B cell (primary cell): Measurements from ENCODE around the gene CHRM1. TPM values are rescaled to one million over a fixed set of nuclear protein-coding genes. Genes with fewer than 3 reads are reported as not detected.

Experiments
- ATAC-seq: fragments of 200-7000 bp; cut with Tn5 transposase; one replicate; pipeline ENCODE4 v1.10.0; 2021; ENCODE audit warnings: low read depth, mild to moderate bottlenecking, moderate number of reproducible peaks, moderate library complexity
- CTCF ChIA-PET: fragments of 350-600 bp; sonication (Branson Sonifier 250); formaldehyde crosslinking; loops from one replicate; lab custom pipeline; 2021; ENCODE audit warnings: antibody characterized with exemption, inconsistent platforms; lab: Charles Lee
- POLR2A ChIA-PET: fragments of 350-600 bp; sonication (Branson Sonifier 250); formaldehyde crosslinking; loops from one replicate; lab custom pipeline; 2021; ENCODE audit warnings: antibody characterized with exemption; lab: Charles Lee
- DNase-seq: peaks from one replicate; pipeline ENCODE4 v3.0.0; 2013
- H2AFZ ChIP-seq: 2 replicates; pipeline ENCODE4 v1.6.1; 2012; ENCODE audit warnings: mild to moderate bottlenecking, low read depth, low read length; ENCODE audit not compliant: insufficient read depth, poor library complexity, severe bottlenecking
- H3K27ac ChIP-seq, 2 donors: 1 replicate in 1 of 2; 2 replicates in 1 of 2; pipeline ENCODE4 v1.5.1; 2012 to 2013; ENCODE audit warnings: low read length in 2 of 2, mild to moderate bottlenecking in 2 of 2, moderate library complexity in 1 of 2
- H3K27me3 ChIP-seq, 4 experiments: fragments of 200-600 bp in 1 of 4; sonication (generic) in 1 of 4; replicated peaks in 1 of 4; 1 replicate in 2 of 4; 2 replicates in 2 of 4; pipeline versions ENCODE4 v1.6.1 to v1.7.0; 2013 to 2016; ENCODE audit warnings: low read length in 3 of 4, mild to moderate bottlenecking in 2 of 4, mixed read lengths in 1 of 4, moderate library complexity in 1 of 4; ENCODE audit not compliant: insufficient read depth in 4 of 4, control insufficient read depth in 3 of 4; ENCODE audit errors: control extremely low read depth in 1 of 4
- H3K36me3 ChIP-seq, 2 experiments: replicated peaks in 1 of 2; 1 replicate in 1 of 2; 2 replicates in 1 of 2; pipeline versions ENCODE4 v1.6.1 to v1.7.1; 2013; ENCODE audit warnings: low read length in 1 of 2; ENCODE audit not compliant: insufficient read depth in 2 of 2, control insufficient read depth in 1 of 2; ENCODE audit errors: control extremely low read depth in 1 of 2, extremely low read depth in 1 of 2
- H3K4me1 ChIP-seq, 2 donors: fragments of 200-600 bp in 1 of 2; sonication (generic) in 1 of 2; 1 replicate in 1 of 2; 2 replicates in 1 of 2; pipeline versions ENCODE4 v1.5.1 to v1.6.1; 2013 to 2017; ENCODE audit warnings: low read length in 2 of 2; ENCODE audit not compliant: control insufficient read depth in 2 of 2, insufficient read depth in 2 of 2
- H3K4me2 ChIP-seq: replicated peaks from 2 replicates; pipeline ENCODE3; 2012; ENCODE audit warnings: mild to moderate bottlenecking, low read depth, low read length; ENCODE audit not compliant: poor library complexity, severe bottlenecking
- H3K4me3 ChIP-seq, 5 experiments: fragments of 200-600 bp in 1 of 5; sonication (generic) in 1 of 5; 1 replicate in 3 of 5; 2 replicates in 2 of 5; pipeline versions ENCODE4 v1.5.1 to v1.7.0; 2011 to 2016; ENCODE audit warnings: low read length in 4 of 5, mild to moderate bottlenecking in 4 of 5, low read depth in 2 of 5, control low read depth in 1 of 5, moderate library complexity in 1 of 5; ENCODE audit not compliant: insufficient read depth in 1 of 5; ENCODE audit errors: control extremely low read depth in 1 of 5, extremely low read depth in 1 of 5
- H3K79me2 ChIP-seq: fragments of 200-600 bp; sonication (generic); one replicate; pipeline ENCODE4 v1.6.0; 2016; ENCODE audit warnings: low read length; ENCODE audit not compliant: control insufficient read depth, insufficient read depth
- H3K9ac ChIP-seq: fragments of 200-600 bp; sonication (generic); 2 replicates; pipeline ENCODE4 v1.6.1; 2017; ENCODE audit warnings: mild to moderate bottlenecking, low read length, moderate library complexity
- H3K9me3 ChIP-seq, 3 donors: one replicate each; pipeline versions ENCODE4 v1.6.1 to v1.7.1; 2013; ENCODE audit warnings: low read length in 2 of 3; ENCODE audit not compliant: control insufficient read depth in 2 of 3, insufficient read depth in 1 of 3; ENCODE audit errors: control extremely low read depth in 1 of 3
- H4K20me1 ChIP-seq: 2 replicates; pipeline ENCODE4 v1.6.0; 2012; ENCODE audit warnings: mild to moderate bottlenecking, low read length; ENCODE audit not compliant: insufficient read depth, control insufficient read depth, poor library complexity, severe bottlenecking
- H3K27ac Mint-ChIP-seq: one replicate; pipeline ENCODE4 v1.8.0; 2021; ENCODE audit warnings: mixed read lengths
- H3K27me3 Mint-ChIP-seq: one replicate; pipeline ENCODE4 v1.8.0; 2021; ENCODE audit warnings: mixed read lengths
- H3K4me1 Mint-ChIP-seq: one replicate; pipeline ENCODE4 v1.8.0; 2021; ENCODE audit warnings: mixed read lengths
- H3K4me3 Mint-ChIP-seq: one replicate; pipeline ENCODE4 v1.8.0; 2021; ENCODE audit warnings: mixed read lengths
- H3K9me3 Mint-ChIP-seq: one replicate; pipeline ENCODE4 v1.8.0; 2022; ENCODE audit warnings: mixed read lengths; ENCODE audit not compliant: insufficient read depth
- CTCF ChIP-seq: fragments of 200-600 bp; IDR thresholded peaks from one replicate; pipeline ENCODE4 v1.8.0; 2022; ENCODE audit warnings: antibody characterized with exemption, mild to moderate bottlenecking
- EZH2 ChIP-seq: IDR thresholded peaks from 2 replicates; pipeline ENCODE4 v1.6.1; 2012; ENCODE audit warnings: borderline replicate concordance, low read depth, mild to moderate bottlenecking, moderate library complexity, low read length; ENCODE audit not compliant: insufficient read depth, poor library complexity, severe bottlenecking
- WGBS: methylation state at CpG from one replicate; pipeline ENCODE4 v1.1.5; 2013; ENCODE audit warnings: missing lambda C conversion rate; ENCODE audit not compliant: insufficient coverage; 5-methylcytosine and 5-hydroxymethylcytosine counted together
- intact Hi-C: fragments of 100-400 bp; cut with micrococcal nuclease; formaldehyde crosslinking; loops from one replicate; pipeline ENCODE4 v1.10.0; 2022
- polyA plus RNA-seq: library from polyadenylated mRNA; depleted of rRNA; stranded (reverse); fragments of >200 nt; gene quantifications from 2 replicates; pipeline ENCODE4 v1.2.3, GENCODE V29; 2012
- total RNA-seq, 2 donors: library from RNA; stranded (reverse); fragments of 120-200 nt in 1 of 2; gene quantifications; 1 replicate in 1 of 2; 2 replicates in 1 of 2; pipeline versions ENCODE4 v1.2.3 to v1.2.4, GENCODE V29; 2013 to 2022

The CHRM1 gene
- total and polyA plus RNA-seq, 2 donors (not counting 1 experiment from before 2014, with no cell fraction given): not detected

GRCh38 chr11:62895501-62895900, 25.7 kb downstream of the CHRM1 start:
- H3K4me1 Mint-ChIP-seq: no peaks in the 10 kb centered on the region
- no peak overlapping the region for H3K27ac Mint-ChIP-seq
- no peaks in the 10 kb centered on the region for H3K4me1 ChIP-seq
- no peaks in the 10 kb centered on the region for H3K36me3 ChIP-seq
- H2AFZ ChIP-seq: no peak overlapping the region
- no peak overlapping the region for H3K4me2 ChIP-seq
- ATAC-seq (no peak), DNase-seq (no peak)
- peaks cover 0 to 11% (median 4%) of the 10 kb centered on the region in 4 experiments for H3K27me3 ChIP-seq
- no peak overlapping the region for H3K9ac ChIP-seq
- TF ChIP-seq EZH2 (no peak), CTCF (no peak)
- H4K20me1 ChIP-seq: no peaks in the 10 kb centered on the region
- no peak overlapping the region for H3K4me3 ChIP-seq
- peaks cover 22% of the 10 kb centered on the region for H3K27me3 Mint-ChIP-seq
- no peaks in the 10 kb centered on the region for H3K9me3 Mint-ChIP-seq
- no peak overlapping the region for H3K4me3 Mint-ChIP-seq
- H3K79me2 ChIP-seq: no peaks in the 10 kb centered on the region
- POLR2A ChIA-PET: no interaction called here
- WGBS: 93% methylated on average over 1 of the region's 6 CpGs
- no peak overlapping the region for H3K27ac ChIP-seq
- H3K9me3 ChIP-seq: no peaks in the 10 kb centered on the region
- intact Hi-C loops: no loop called here
- CTCF ChIA-PET: interaction anchor here (4.8 kb wide), 1 partner anchor 11 kb away, joined by 29 read pairs; no protein-coding TSS in a partner anchor

GRCh38 chr11:62892077-62892922, 28.9 kb downstream of the CHRM1 start:
- H2AFZ ChIP-seq: no peak overlapping the region
- H3K36me3 ChIP-seq: peaks cover 0 to 27% of the 10 kb centered on the region in 2 experiments
- H3K4me3 ChIP-seq: no peak overlapping the region
- intact Hi-C loops: no loop called here
- H3K4me2 ChIP-seq: no peak overlapping the region
- DNase-seq (no peak), ATAC-seq (no peak)
- H3K27ac ChIP-seq: no peak overlapping the region
- ChIA-PET POLR2A (interaction anchor here (0.7 kb wide), 1 partner anchor 220 kb away, joined by 9 read pairs; the partner anchor contains the start of gene LBHD1), CTCF (interaction anchor here (1.0 to 2.4 kb wide), 2 partner anchors 11 to 13 kb away, joined by 3 to 6 read pairs; no protein-coding TSS in a partner anchor)
- Mint-ChIP-seq H3K4me3 (no peak overlapping the region), H3K27me3 (peaks cover 9% of the 10 kb centered on the region), H3K27ac (no peak overlapping the region), H3K9me3 (no peaks in the 10 kb centered on the region), H3K4me1 (no peaks in the 10 kb centered on the region)
- no peaks in the 10 kb centered on the region for H3K79me2 ChIP-seq
- peaks cover 0 to 7% (median 0%) of the 10 kb centered on the region in 4 experiments for H3K27me3 ChIP-seq
- TF ChIP-seq CTCF: no peak
- no peak for TF ChIP-seq EZH2
- no peaks in the 10 kb centered on the region for H3K9me3 ChIP-seq
- H3K9ac ChIP-seq: no peak overlapping the region
- no peaks in the 10 kb centered on the region for H4K20me1 ChIP-seq
- no peaks in the 10 kb centered on the region for H3K4me1 ChIP-seq
- 85% methylated on average over 8 of the region's 10 CpGs for WGBS
